K562 (cell line): Measurements from ENCODE around the gene LPAR6. TPM values are rescaled to one million over a fixed set of nuclear protein-coding genes. Genes with fewer than 3 reads are reported as not detected.

Source experiments
- ATAC-seq: fragments of 200-7000 bp; cut with Tn5 transposase; 3 replicates; pipeline ENCODE4 v1.9.1; 2020; ENCODE audit warnings: moderate library complexity
- BruUV-seq: library from RNA; stranded (reverse); fragments of 400-500 nt; replicated peaks from 2 replicates; lab custom pipeline; 2021; lab: Mats Ljungman, UMichigan
- CTCF ChIA-PET: fragments of 300-600 bp; formaldehyde crosslinking; extraction: SDS; loops from one replicate; lab custom pipeline; 2021; ENCODE audit warnings: low intra/inter-chr PET ratio; lab: Yijun Ruan, JAX
- POLR2A ChIA-PET: fragments of 300-600, 350-650 bp; sonication (Branson Sonifier 250); formaldehyde crosslinking; extraction: SDS; loops from one replicate; lab custom pipeline; 2021; ENCODE audit warnings: antibody characterized with exemption, inconsistent platforms; lab: Yijun Ruan, JAX
- DNase-seq, 4 experiments: peaks; one replicate each; pipeline versions ENCODE4 v3.0.0 to v3.0.0-alpha.2; 2011 to 2018; ENCODE audit warnings: low spot score in 3 of 4, mixed read lengths in 3 of 4; ENCODE audit errors: extremely low read depth in 1 of 4
- FAIRE-seq: peaks from 2 replicates; lab custom pipeline; 2011; peaks lifted over from hg19 to GRCh38; lab: Jason Lieb, UNC
- H2AFZ ChIP-seq: 2 replicates; pipeline ENCODE4 v1.6.0; 2011; ENCODE audit warnings: low read depth, low read length, control low read depth, inconsistent platforms
- H3K27ac ChIP-seq: fragments of 200-600 bp; 3 replicates; pipeline ENCODE4 v1.8.0; 2011; ENCODE audit warnings: low read depth, mild to moderate bottlenecking, control low read depth, inconsistent platforms, low read length, moderate library complexity, mixed read lengths; ENCODE audit errors: extremely low read depth
- H3K27me3 ChIP-seq, 2 experiments: fragments of 300-600 bp in 1 of 2; 2 replicates in 1 of 2; 3 replicates in 1 of 2; pipeline versions ENCODE4 v1.6.0 to v1.8.0; 2011; ENCODE audit warnings: inconsistent platforms in 2 of 2, low read length in 2 of 2, mild to moderate bottlenecking in 1 of 2, mixed read lengths in 1 of 2, moderate library complexity in 1 of 2; ENCODE audit not compliant: control insufficient read depth in 2 of 2, insufficient read depth in 2 of 2
- H3K36me3 ChIP-seq: fragments of 300-600 bp; 3 replicates; pipeline ENCODE4 v1.8.0; 2011; ENCODE audit warnings: mild to moderate bottlenecking, low read length, inconsistent platforms; ENCODE audit not compliant: control insufficient read depth, insufficient read depth
- H3K4me1 ChIP-seq, 2 experiments: fragments of 200-600 bp in 1 of 2; replicated peaks in 1 of 2; 2 replicates in 1 of 2; 3 replicates in 1 of 2; pipeline versions ENCODE4 v1.5.1 to v1.8.0; 2011; ENCODE audit warnings: inconsistent platforms in 2 of 2, low read length in 2 of 2, mild to moderate bottlenecking in 1 of 2, mixed read lengths in 1 of 2, moderate library complexity in 1 of 2; ENCODE audit not compliant: control insufficient read depth in 2 of 2, insufficient read depth in 2 of 2
- H3K4me2 ChIP-seq: 2 replicates; pipeline ENCODE4 v1.6.1; 2011; ENCODE audit warnings: low read length, control low read depth, inconsistent platforms, mixed read lengths; ENCODE audit not compliant: insufficient read depth
- H3K4me3 ChIP-seq: fragments of 200-600 bp; sonication (generic), shearing (Covaris generic); 2 replicates; pipeline ENCODE4 v1.5.1; 2016; ENCODE audit warnings: control low read depth, inconsistent platforms
- H3K79me2 ChIP-seq: fragments of 200-600 bp; 3 replicates; pipeline ENCODE4 v1.8.0; 2011; ENCODE audit warnings: low read length, inconsistent platforms; ENCODE audit not compliant: control insufficient read depth, insufficient read depth
- H3K9ac ChIP-seq, 2 experiments: 2 replicates each; pipeline versions ENCODE4 v1.6.0 to v1.6.1; 2011; ENCODE audit warnings: low read depth in 2 of 2, low read length in 2 of 2, control low read depth in 1 of 2, inconsistent platforms in 1 of 2, mild to moderate bottlenecking in 1 of 2, mixed read lengths in 1 of 2; ENCODE audit not compliant: insufficient read depth in 1 of 2
- H3K9me1 ChIP-seq: one replicate; pipeline ENCODE4 v1.6.0; 2011; ENCODE audit warnings: inconsistent platforms, mild to moderate bottlenecking, low read length, moderate library complexity; ENCODE audit not compliant: control insufficient read depth, insufficient read depth
- H3K9me3 ChIP-seq: replicated peaks from 2 replicates; pipeline ENCODE4 v1.5.1; 2011; ENCODE audit warnings: low read depth, low read length, inconsistent platforms; ENCODE audit not compliant: control insufficient read depth, insufficient read depth
- H4K20me1 ChIP-seq: replicated peaks from 2 replicates; pipeline ENCODE4 v1.6.1; 2011; ENCODE audit warnings: low read length, inconsistent platforms, mixed read lengths; ENCODE audit not compliant: control insufficient read depth, insufficient read depth
- NR1H2 ChIP-seq: sonication (generic); formaldehyde crosslinking; IDR thresholded peaks from 2 replicates; pipeline ENCODE4 v1.4.0; 2020; ENCODE audit warnings: mild to moderate bottlenecking, missing genetic modification reagents
- POLR2AphosphoS5 ChIP-seq: IDR thresholded peaks from 2 replicates; pipeline ENCODE4 v1.6.1; 2011; ENCODE audit warnings: mild to moderate bottlenecking, low read depth, low read length, moderate library complexity; ENCODE audit not compliant: control insufficient read depth, insufficient read depth
- RBFOX2 ChIP-seq: fragments of 200-400 bp; formaldehyde crosslinking; IDR thresholded peaks from 2 replicates; pipeline ENCODE4 v1.6.1; 2017; ENCODE audit warnings: low read depth, mild to moderate bottlenecking, low read length, moderate library complexity
- ZNF12 ChIP-seq: sonication (generic); formaldehyde crosslinking; IDR thresholded peaks from 2 replicates; pipeline ENCODE4 v1.4.0; 2020; ENCODE audit warnings: mild to moderate bottlenecking, missing genetic modification reagents
- WGBS: fragments of 100-300 bp; shearing (Covaris generic); methylation state at CpG from one replicate; pipeline ENCODE4 v1.1.6; 2016; ENCODE audit warnings: low coverage, mixed read lengths; ENCODE audit not compliant: insufficient coverage; ENCODE audit errors: missing lambda C conversion rate; 5-methylcytosine and 5-hydroxymethylcytosine counted together
- in situ Hi-C: fragments of 300-500 bp; cut with MboI; formaldehyde crosslinking; loops from 4 replicates; pipeline ENCODE4 v1.15.0; 2018; ENCODE audit warnings: inconsistent platforms, mixed read lengths
- intact Hi-C: fragments of 100-400 bp; cut with micrococcal nuclease; formaldehyde crosslinking; loops from 2 replicates; pipeline ENCODE4 v1.14.2; 2022
- polyA plus RNA-seq, 8 experiments: library from polyadenylated mRNA; depleted of rRNA in 4 of 8; stranded (reverse) in 5 of 8; unstranded in 3 of 8; fragments of >200 nt; fragmentation: Nextera tagmentation in 2 of 8; fragmentation: Illumina TruSeq in 1 of 8; extraction: Ambion mirVana in 2 of 8; extraction: Trizol in 1 of 8; gene quantifications; 2 replicates each; pipeline versions ENCODE4 v1.2.1 to v1.2.3, GENCODE V29; 2011 to 2014; ENCODE audit warnings: inconsistent platforms in 1 of 8, missing spikeins in 1 of 8
- total RNA-seq, 7 experiments: library from RNA; depleted of rRNA in 6 of 7; stranded (reverse); fragments of >200 nt in 6 of 7; fragmentation: Illumina TruSeq in 2 of 7; extraction: Trizol in 2 of 7; gene quantifications; 2 replicates each; pipeline versions ENCODE4 v1.2.1 to v1.2.3, GENCODE V29; 2011 to 2021; ENCODE audit warnings: low replicate concordance in 1 of 7
- TF ChIP-seq, protein P1 (sequence below): fragments of 150-350 bp; conservative IDR thresholded peaks from 2 replicates; pipeline ENCODE4 v1.6.1; 2014; ENCODE audit warnings: low read length

Gene LPAR6
- total and polyA plus RNA-seq, 9 of the 15 experiments (the other 6 are each of a cell fraction or from before 2014, with no cell fraction given), result 0.04 to 0.14 (median 0.10) TPM; not detected in 5

GRCh38 chr13:48403151-48403631, 9.7 kb downstream of the LPAR6 start:
- no peak for ATAC-seq
- 93% methylated on average over 2 of the region's 2 CpGs for WGBS
- no peaks in the 10 kb centered on the region for H3K9me1 ChIP-seq
- ChIA-PET POLR2A (no interaction called here), CTCF (no interaction called here)
- TF ChIP-seq ZNF12 (CRISPR knock-in tag), result no peak
- TF ChIP-seq POLR2AphosphoS5, result no peak
- no peak for TF ChIP-seq RBFOX2
- TF ChIP-seq, protein P1, sequence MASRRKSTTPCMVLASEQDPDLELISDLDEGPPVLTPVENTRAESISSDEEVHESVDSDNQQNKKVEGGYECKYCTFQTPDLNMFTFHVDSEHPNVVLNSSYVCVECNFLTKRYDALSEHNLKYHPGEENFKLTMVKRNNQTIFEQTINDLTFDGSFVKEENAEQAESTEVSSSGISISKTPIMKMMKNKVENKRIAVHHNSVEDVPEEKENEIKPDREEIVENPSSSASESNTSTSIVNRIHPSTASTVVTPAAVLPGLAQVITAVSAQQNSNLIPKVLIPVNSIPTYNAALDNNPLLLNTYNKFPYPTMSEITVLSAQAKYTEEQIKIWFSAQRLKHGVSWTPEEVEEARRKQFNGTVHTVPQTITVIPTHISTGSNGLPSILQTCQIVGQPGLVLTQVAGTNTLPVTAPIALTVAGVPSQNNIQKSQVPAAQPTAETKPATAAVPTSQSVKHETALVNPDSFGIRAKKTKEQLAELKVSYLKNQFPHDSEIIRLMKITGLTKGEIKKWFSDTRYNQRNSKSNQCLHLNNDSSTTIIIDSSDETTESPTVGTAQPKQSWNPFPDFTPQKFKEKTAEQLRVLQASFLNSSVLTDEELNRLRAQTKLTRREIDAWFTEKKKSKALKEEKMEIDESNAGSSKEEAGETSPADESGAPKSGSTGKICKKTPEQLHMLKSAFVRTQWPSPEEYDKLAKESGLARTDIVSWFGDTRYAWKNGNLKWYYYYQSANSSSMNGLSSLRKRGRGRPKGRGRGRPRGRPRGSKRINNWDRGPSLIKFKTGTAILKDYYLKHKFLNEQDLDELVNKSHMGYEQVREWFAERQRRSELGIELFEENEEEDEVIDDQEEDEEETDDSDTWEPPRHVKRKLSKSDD, result no peak
- TF ChIP-seq NR1H2 (CRISPR knock-in tag), result no peak
- H3K4me1 ChIP-seq, result no peaks in the 10 kb centered on the region
- H3K9ac ChIP-seq, result no peak overlapping the region
- no peaks in the 10 kb centered on the region for H4K20me1 ChIP-seq
- H3K9me3 ChIP-seq, result no peaks in the 10 kb centered on the region
- H3K27me3 ChIP-seq, result no peaks in the 10 kb centered on the region
- in situ Hi-C loops (no loop called here), intact Hi-C loops (no loop called here)
- no peak overlapping the region for H3K27ac ChIP-seq
- no peaks in the 10 kb centered on the region for H3K79me2 ChIP-seq
- no peak overlapping the region for H3K4me2 ChIP-seq
- BruUV-seq, result no TSS peak
- no peak for DNase-seq
- no peaks in the 10 kb centered on the region for H3K36me3 ChIP-seq
- H3K4me3 ChIP-seq, result no peak overlapping the region
- no peak for FAIRE-seq
- H2AFZ ChIP-seq, result no peak overlapping the region
